Activated CD4-positive, alpha-beta T cell treated with anti-CD3 and anti-CD28 coated beads for 4 hours (primary cell): ENCODE measurements around the gene SPINT2.

Source experiments
- DNase-seq, 2 donors: peaks; one replicate each; pipeline ENCODE4 v3.0.0-alpha.2; 2020

Gene SPINT2

GRCh38 chr19:38303517-38304351 is 39.4 kb downstream of the SPINT2 start, which contains the start of gene C19orf33:
TSS of gene C19orf33 (plus strand) at chr19:38304251. CDS start at chr19:38304262, 11 bp downstream.
- no peak for DNase-seq

GRCh38 chr19:38304352-38304865 is 40.0 kb downstream of the SPINT2 start:
- DNase-seq: no peak

- DNase-seq: no peak
These were observed 40.6 kb downstream of the SPINT2 start for GRCh38 chr19:38304866-38305429.

GRCh38 chr19:38306236-38306635 is 41.9 kb downstream of the SPINT2 start:
- DNase-seq: no peak

DNA sequence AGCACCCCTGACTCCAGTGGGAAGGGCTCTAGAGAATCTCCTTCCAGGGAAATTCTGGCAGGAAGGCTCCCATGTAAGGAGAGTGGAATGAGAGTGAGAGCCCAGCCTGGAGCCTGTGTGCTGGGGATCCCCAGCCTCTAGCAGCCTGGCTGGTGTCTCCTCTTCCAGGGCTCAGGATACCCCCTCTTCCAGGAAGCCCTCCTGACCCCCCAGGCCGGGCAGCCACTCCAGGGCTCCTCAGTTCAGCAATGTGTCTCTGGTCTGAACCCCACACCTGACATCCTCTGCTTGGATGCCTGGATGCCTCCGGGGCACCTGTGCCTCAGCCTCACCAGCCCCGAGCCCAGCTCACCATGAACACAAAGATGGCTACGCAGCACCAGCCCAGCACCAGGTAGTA is 42.7 kb downstream of the SPINT2 start:
- no peak for DNase-seq

- DNase-seq: no peak
These were observed 43.2 kb downstream of the SPINT2 start for GRCh38 chr19:38307597-38307996.

DNA sequence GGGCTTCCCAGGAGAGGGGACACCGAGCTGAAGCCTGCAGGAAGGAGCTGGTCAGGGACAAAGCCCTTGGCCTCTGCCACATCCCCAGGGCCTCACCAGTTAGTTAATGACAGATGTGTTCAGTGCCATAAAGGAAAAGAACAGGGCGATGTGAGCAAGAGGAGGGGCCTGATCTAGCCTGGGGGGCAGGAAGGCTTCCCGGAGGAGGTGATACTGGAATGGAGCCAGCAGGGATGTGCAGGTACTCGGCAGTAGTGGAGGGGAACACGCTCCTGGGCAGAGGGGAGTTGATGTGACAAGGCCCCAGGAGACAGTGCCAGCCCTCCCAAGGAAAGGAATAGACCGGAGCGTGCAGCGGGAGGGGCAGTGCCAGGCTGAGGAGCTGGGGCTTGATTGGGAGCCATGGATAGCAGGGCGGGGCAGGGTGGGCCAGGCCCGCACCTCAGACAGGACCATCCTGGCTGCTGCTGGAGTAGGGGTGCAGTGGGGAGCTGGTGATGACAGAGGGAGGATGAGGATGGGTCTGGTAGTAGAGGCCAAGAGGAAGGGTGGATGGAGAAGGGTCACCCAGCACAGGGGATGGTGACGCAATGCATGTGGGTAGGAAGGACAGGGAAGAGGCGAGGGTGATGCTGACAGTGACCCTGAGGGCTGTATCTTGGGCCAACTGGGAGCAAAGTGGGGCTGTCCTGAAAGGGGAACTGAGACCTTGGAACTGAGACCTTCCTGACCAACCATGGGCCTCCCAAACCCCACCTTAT is 43.8 kb downstream of the SPINT2 start:
- DNase-seq: no peak

GRCh38 chr19:38308926-38309614 is 44.7 kb downstream of the SPINT2 start:
- no peak for DNase-seq

DNA sequence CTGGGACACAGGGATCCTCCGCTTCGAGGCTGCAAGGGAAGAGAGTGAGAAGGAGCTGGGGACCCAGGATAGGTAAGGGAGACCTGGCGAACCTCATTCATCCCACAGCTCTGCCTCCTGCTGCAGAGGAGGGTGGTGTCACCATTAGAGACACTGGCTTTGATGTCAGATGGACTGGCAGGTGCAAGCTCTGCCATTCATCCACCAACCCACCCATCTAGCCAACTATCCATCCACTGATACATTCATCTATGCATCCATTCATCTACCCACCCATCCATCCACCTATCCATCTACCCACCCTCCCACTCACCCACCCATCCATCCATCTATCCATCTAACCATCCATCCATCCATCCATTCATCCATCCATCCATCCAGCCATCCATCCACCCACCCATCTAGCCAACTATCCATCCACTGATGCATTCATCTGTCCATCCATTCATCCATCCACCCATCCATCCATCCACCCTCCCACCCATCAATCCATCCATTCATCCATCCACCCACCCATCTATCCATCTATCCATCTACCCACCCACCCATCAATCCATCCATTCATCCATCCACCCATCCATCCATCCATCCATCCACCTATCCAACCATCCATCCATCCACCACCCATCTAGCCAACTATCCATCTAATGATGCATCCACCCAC is 45.4 kb downstream of the SPINT2 start:
- DNase-seq: no peak

DNA sequence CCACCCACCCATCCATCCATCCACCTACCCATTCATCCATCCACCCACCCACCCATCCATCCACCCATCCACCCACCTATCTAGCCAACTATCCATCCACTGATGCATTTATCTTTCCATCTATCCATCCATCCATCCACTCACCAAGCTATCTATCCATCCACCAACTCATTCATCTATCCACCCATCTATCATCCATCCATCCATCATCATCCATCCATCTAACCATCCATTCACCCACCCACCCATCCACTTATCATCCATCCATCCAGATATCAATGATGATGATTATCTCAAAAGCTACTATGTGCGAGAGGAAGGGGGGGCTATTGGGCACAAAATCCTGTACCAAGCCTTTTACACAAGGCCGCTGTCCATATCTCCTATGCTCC is 45.9 kb downstream of the SPINT2 start:
- no peak for DNase-seq

GRCh38 chr19:38310986-38311385 is 46.6 kb downstream of the SPINT2 start:
- DNase-seq: no peak

DNA sequence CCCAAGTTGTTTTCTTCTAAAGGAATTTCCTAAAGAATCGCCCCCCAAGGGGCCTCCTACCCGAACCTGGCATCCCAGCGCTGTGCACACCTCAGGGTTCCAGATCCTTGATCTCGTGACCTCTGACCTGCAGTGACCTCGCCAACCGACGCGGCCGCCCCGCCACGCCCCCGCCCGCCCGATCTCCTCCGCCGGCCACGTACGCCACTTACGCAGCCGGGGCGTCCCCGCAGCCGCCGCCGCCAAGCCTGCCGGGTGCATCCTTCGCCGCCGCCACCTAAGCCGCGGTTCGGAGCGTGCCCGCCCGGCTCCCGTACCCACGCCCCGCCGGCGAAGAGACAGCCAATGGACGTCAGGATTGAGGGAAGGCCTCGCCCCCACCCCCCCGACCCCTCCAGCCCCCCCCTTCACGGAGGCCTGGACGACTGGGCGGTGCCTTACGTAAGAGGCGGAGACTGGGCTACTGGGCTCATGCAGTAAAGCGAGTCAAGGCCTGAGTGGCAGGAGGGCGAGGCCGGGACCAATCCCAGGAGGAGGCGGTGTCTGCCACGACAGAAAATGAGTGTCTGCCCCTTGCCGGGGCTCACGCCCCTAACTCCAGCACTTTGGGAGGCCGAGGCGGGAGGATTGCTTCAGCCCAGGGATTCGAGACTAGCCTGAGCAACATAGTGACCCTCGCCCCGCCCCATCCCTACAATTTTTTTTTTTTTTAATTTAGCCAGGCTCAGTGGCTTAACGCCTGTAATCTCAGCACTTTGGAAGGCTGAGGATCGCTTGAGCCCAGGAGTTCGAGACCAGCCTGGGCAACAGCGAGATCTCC is 51.5 kb downstream of the SPINT2 start, which contains the start of gene YIF1B:
Gene YIF1B (minus strand): TSS at position 291 of the 820 bp plus-strand sequence. CDS start 30 bp downstream, at position 261.
- peak; percentile 92 to 94 for DNase-seq

DNA sequence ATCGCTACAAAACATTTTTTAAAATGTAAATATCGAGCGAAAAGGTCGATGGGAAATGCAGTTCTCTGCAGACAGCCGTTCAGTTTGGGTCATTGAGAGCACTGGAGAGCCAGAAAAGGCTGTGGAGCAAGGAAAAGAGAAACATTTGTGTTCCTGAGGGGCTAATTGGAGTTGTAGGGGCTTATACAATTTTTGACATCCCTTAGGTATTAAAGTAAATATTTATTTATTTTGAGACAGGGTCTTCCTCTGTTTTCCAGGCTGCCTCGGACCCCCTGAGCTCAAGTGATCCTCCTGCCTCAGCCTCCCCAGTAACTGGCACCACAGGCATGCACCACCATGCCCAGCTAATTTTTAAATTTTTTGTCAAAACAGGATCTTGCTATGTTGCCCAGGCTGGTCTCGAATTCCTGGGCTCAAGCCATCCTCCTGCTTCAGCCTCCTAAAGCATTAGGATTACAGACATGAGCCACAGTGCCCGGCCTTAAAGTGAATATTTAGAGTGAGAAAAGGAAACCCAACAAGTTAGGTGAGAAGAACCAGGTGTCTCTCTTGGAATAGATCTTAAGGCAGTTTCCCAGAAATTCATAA is 52.2 kb downstream of the SPINT2 start:
- no peak for DNase-seq

- DNase-seq: no peak
These were observed 52.8 kb downstream of the SPINT2 start for GRCh38 chr19:38317104-38317612.

DNA sequence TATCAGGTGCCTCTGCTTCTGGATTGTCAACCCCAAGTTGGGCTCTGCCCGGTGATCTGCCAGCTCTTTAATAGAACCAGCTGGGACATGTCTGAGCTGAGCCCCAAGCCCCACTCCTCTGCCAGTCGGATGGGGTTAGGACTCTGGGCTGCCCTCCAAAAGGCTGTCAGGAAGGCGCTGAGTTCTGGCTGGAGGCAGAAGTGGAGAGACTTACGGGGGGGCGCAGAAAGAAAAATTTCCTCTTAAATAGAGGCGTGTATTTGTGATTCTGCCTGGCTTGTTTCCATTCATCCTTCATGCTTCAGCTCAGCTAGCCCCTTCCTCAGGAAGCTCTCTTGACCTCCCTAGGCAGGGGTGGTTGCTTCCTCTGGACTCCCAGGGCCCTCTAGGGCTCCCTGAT is 54.3 kb downstream of the SPINT2 start:
- no peak for DNase-seq

GRCh38 chr19:38319421-38320258 is 55.3 kb downstream of the SPINT2 start, which contains the start of gene KCNK6:
TSS of gene KCNK6 (plus strand) at chr19:38319845. CDS start at chr19:38319951, 106 bp downstream.
- peak; percentile 43 to 61 for DNase-seq

DNA sequence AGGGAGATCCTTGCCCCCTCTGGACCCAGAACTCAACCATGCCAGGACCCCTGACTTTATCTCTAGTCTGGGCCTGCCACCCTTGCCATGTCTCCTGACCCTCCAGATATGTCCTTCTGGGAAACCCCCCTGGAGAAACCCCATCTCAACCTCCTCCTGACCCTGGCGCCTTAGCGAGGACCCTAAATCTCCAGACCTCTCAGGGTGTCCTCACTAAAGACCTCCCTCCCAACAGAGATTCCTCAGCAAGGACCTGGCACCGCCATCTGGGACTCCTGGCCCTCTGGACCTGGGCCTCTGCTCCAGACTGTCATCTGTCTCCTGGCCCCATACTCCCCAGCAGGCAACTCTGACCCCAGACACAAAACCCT is 56.6 kb downstream of the SPINT2 start:
- DNase-seq: no peak

- DNase-seq: no peak
These were observed 57.3 kb downstream of the SPINT2 start for GRCh38 chr19:38321646-38322196.

GRCh38 chr19:38323291-38323690 is 58.9 kb downstream of the SPINT2 start:
- DNase-seq: no peak
